Measurements from ENCODE around the gene ADCY10.

DNA sequence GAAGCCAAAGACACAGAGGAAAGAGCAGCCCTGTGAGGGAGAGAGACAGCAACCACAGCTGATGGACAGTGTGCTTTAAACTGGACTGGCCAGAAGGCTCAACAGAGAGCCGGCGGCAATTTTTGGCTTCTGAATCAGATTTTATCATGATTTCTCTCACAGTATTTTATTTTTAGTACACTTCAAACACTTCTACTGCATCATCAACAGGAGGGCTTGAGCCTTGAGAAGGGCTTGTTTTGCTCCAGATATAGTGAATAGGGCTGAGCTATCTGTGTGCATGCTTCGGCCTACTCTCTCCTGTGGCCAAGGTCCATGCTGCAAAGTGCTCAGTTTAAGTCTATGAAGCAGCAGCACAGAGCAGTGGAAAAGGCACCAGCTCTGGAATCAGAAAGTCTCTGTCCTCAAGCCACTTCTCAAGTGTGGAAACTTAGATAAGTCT is 33.3 kb downstream of the ADCY10 start:
- TF ChIP-seq, protein P1, sequence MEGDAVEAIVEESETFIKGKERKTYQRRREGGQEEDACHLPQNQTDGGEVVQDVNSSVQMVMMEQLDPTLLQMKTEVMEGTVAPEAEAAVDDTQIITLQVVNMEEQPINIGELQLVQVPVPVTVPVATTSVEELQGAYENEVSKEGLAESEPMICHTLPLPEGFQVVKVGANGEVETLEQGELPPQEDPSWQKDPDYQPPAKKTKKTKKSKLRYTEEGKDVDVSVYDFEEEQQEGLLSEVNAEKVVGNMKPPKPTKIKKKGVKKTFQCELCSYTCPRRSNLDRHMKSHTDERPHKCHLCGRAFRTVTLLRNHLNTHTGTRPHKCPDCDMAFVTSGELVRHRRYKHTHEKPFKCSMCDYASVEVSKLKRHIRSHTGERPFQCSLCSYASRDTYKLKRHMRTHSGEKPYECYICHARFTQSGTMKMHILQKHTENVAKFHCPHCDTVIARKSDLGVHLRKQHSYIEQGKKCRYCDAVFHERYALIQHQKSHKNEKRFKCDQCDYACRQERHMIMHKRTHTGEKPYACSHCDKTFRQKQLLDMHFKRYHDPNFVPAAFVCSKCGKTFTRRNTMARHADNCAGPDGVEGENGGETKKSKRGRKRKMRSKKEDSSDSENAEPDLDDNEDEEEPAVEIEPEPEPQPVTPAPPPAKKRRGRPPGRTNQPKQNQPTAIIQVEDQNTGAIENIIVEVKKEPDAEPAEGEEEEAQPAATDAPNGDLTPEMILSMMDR (IDR thresholded peaks at IDR 0.05): no peak
- no peak for TF ChIP-seq POLR2A (IDR thresholded peaks at IDR 0.05)
- TF ChIP-seq POLR2AphosphoS5 (IDR thresholded peaks at IDR 0.05): no peak
- no peak for TF ChIP-seq EP300 (IDR thresholded peaks at IDR 0.05)
